HG02759 (cell line): ENCODE measurements around the gene ATRNL1.

Experiments
- ATAC-seq: cut with Tn5 transposase; IDR thresholded peaks from one replicate; pipeline ENCODE4 v1.9.1; 2021; ENCODE audit warnings: mild to moderate bottlenecking, moderate library complexity; ENCODE audit not compliant: unreplicated experiment

Gene ATRNL1

GRCh38 chr10:115604627-115605026 lies 511.5 kb downstream of the ATRNL1 start:
- ATAC-seq = no peak

- no peak for ATAC-seq
Measured at GRCh38 chr10:115606086-115606485, 512.9 kb downstream of the ATRNL1 start.

- ATAC-seq = no peak
Measured at GRCh38 chr10:115606741-115607140, 513.6 kb downstream of the ATRNL1 start.

GRCh38 chr10:115624448-115624847 lies 531.3 kb downstream of the ATRNL1 start:
- ATAC-seq = no peak

GRCh38 chr10:115628616-115629015 lies 535.5 kb downstream of the ATRNL1 start:
- ATAC-seq = no peak

GRCh38 chr10:115638246-115638645 lies 545.1 kb downstream of the ATRNL1 start:
- no peak for ATAC-seq

GRCh38 chr10:115649217-115649616 lies 556.1 kb downstream of the ATRNL1 start:
- no peak for ATAC-seq

GRCh38 chr10:115653473-115653872 lies 560.3 kb downstream of the ATRNL1 start:
- ATAC-seq = no peak

- ATAC-seq = no peak
Measured at GRCh38 chr10:115654961-115655360, 561.8 kb downstream of the ATRNL1 start.

GRCh38 chr10:115657161-115657860 lies 564.1 kb downstream of the ATRNL1 start:
- ATAC-seq = no peak

- no peak for ATAC-seq
Measured at GRCh38 chr10:115659616-115660015, 566.5 kb downstream of the ATRNL1 start.

- ATAC-seq = no peak
Measured at GRCh38 chr10:115660391-115660790, 567.2 kb downstream of the ATRNL1 start.

GRCh38 chr10:115662422-115662821 lies 569.3 kb downstream of the ATRNL1 start:
- ATAC-seq = no peak

GRCh38 chr10:115665549-115665948 lies 572.4 kb downstream of the ATRNL1 start:
- no peak for ATAC-seq

- ATAC-seq = no peak
Measured at GRCh38 chr10:115674496-115674895, 581.3 kb downstream of the ATRNL1 start.

GRCh38 chr10:115696747-115697146 lies 603.6 kb downstream of the ATRNL1 start:
- ATAC-seq = no peak

GRCh38 chr10:115706026-115706425 lies 612.9 kb downstream of the ATRNL1 start:
- ATAC-seq = no peak

GRCh38 chr10:115706488-115707076 lies 613.4 kb downstream of the ATRNL1 start:
- no peak for ATAC-seq

- ATAC-seq = no peak
Measured at GRCh38 chr10:115710136-115710535, 617.0 kb downstream of the ATRNL1 start.

- ATAC-seq = no peak
Measured at GRCh38 chr10:115711306-115711705, 618.1 kb downstream of the ATRNL1 start.

GRCh38 chr10:115720121-115720520 lies 627.0 kb downstream of the ATRNL1 start:
- no peak for ATAC-seq

- no peak for ATAC-seq
Measured at GRCh38 chr10:115727129-115727528, 634.0 kb downstream of the ATRNL1 start.

- ATAC-seq = no peak
Measured at GRCh38 chr10:115744089-115744488, 650.9 kb downstream of the ATRNL1 start.
